HepG2 (cell line): ENCODE data around the gene SOX13. TPM values are rescaled to one million over a fixed set of nuclear protein-coding genes. Genes with fewer than 3 reads are reported as not detected.

ENCODE experiments used
- ATAC-seq: fragments of 200-7000 bp; cut with Tn5 transposase; 3 replicates; pipeline ENCODE4 v1.9.1; 2020; ENCODE audit warnings: mild to moderate bottlenecking, moderate library complexity
- BruUV-seq: library from RNA; stranded (reverse); fragments of 400-500 nt; replicated peaks from 2 replicates; lab custom pipeline; 2021; lab: Mats Ljungman, UMichigan
- CTCF ChIA-PET: fragments of 300-600 bp; formaldehyde crosslinking; extraction: SDS; loops from one replicate; lab custom pipeline; 2021; ENCODE audit warnings: low total read pairs, inconsistent platforms, low intra/inter-chr PET ratio; lab: Yijun Ruan, JAX
- POLR2A ChIA-PET: fragments of 350-600 bp; sonication (Branson Sonifier 250); formaldehyde crosslinking; loops from one replicate; lab custom pipeline; 2020; ENCODE audit warnings: antibody characterized with exemption, inconsistent platforms; lab: Yijun Ruan, JAX
- DNase-seq: peaks from one replicate; pipeline ENCODE4 v3.0.0-alpha.2; 2015; ENCODE audit warnings: low spot score
- FAIRE-seq: peaks from 3 replicates; lab custom pipeline; 2011; peaks lifted over from hg19 to GRCh38; lab: Jason Lieb, UNC
- H2AFZ ChIP-seq: one replicate; pipeline ENCODE4 v1.6.1; 2011; ENCODE audit warnings: low read length, inconsistent platforms
- H3K27ac ChIP-seq: fragments of 300-600 bp; 3 replicates; pipeline ENCODE4 v1.8.0; 2011; ENCODE audit warnings: mixed run types, mild to moderate bottlenecking, mixed read lengths, low read length, inconsistent platforms; ENCODE audit not compliant: insufficient read depth; ENCODE audit errors: extremely low read length
- H3K27me3 ChIP-seq, 2 experiments: fragments of 200-600 bp in 1 of 2; 2 replicates in 1 of 2; 3 replicates in 1 of 2; pipeline versions ENCODE4 v1.6.0 to v1.8.0; 2011; ENCODE audit warnings: low read length in 2 of 2, mild to moderate bottlenecking in 2 of 2, moderate library complexity in 2 of 2, inconsistent platforms in 1 of 2; ENCODE audit not compliant: insufficient read depth in 2 of 2, control insufficient read depth in 1 of 2
- H3K36me3 ChIP-seq, 2 experiments: fragments of 200-600 bp in 1 of 2; replicated peaks in 1 of 2; 2 replicates in 1 of 2; 3 replicates in 1 of 2; pipeline versions ENCODE4 v1.5.1 to v1.8.0; 2011; ENCODE audit warnings: low read length in 2 of 2, inconsistent platforms in 1 of 2; ENCODE audit not compliant: insufficient read depth in 2 of 2, control insufficient read depth in 1 of 2
- H3K4me1 ChIP-seq: 2 replicates; pipeline ENCODE4 v1.5.1; 2012; ENCODE audit warnings: low read length, inconsistent platforms; ENCODE audit not compliant: insufficient read depth
- H3K4me2 ChIP-seq: 2 replicates; pipeline ENCODE4 v1.6.0; 2011; ENCODE audit warnings: low read depth, low read length, inconsistent platforms
- H3K4me3 ChIP-seq, 3 experiments: fragments of 200-600 bp in 1 of 3; sonication (generic), shearing (Covaris generic) in 1 of 3; replicated peaks in 1 of 3; 2 replicates each; pipeline ENCODE4 v1.5.1; 2011 to 2016; ENCODE audit warnings: low read length in 3 of 3, inconsistent platforms in 2 of 3, low read depth in 2 of 3, mild to moderate bottlenecking in 2 of 3, control low read depth in 1 of 3, mixed read lengths in 1 of 3; ENCODE audit not compliant: insufficient read depth in 1 of 3
- H3K79me2 ChIP-seq: one replicate; pipeline ENCODE4 v1.6.1; 2011; ENCODE audit warnings: low read length, inconsistent platforms; ENCODE audit not compliant: insufficient read depth
- H3K9ac ChIP-seq: 2 replicates; pipeline ENCODE4 v1.6.0; 2011; ENCODE audit warnings: mild to moderate bottlenecking, low read depth, low read length, inconsistent platforms; ENCODE audit not compliant: insufficient read depth
- H3K9me3 ChIP-seq: 2 replicates; pipeline ENCODE4 v1.5.1; 2012; ENCODE audit warnings: mild to moderate bottlenecking, low read length
- H4K20me1 ChIP-seq: 2 replicates; pipeline ENCODE4 v1.6.0; 2011; ENCODE audit warnings: inconsistent platforms, mild to moderate bottlenecking, low read length, moderate library complexity; ENCODE audit not compliant: insufficient read depth
- ARHGAP35 ChIP-seq: sonication (generic); formaldehyde crosslinking; IDR thresholded peaks from 2 replicates; pipeline ENCODE4 v1.9.0; 2022; ENCODE audit warnings: mild to moderate bottlenecking, inconsistent platforms, moderate library complexity, missing genetic modification reagents, borderline replicate concordance
- EP300 ChIP-seq, 3 experiments: sonication (generic) in 1 of 3; formaldehyde crosslinking in 1 of 3; IDR thresholded peaks; 2 replicates each; pipeline versions ENCODE4 v1.5.1 to v1.6.1; 2011 to 2020; ENCODE audit warnings: low read depth in 2 of 3, low read length in 2 of 3, borderline replicate concordance in 1 of 3, improper control_type of control experiment in 1 of 3, mild to moderate bottlenecking in 1 of 3, missing genetic modification reagents in 1 of 3, moderate library complexity in 1 of 3
- JDP2 ChIP-seq: sonication (generic); formaldehyde crosslinking; IDR thresholded peaks from 2 replicates; pipeline ENCODE4 v1.8.1; 2022; ENCODE audit warnings: missing genetic modification reagents, borderline replicate concordance
- MNT ChIP-seq: fragments of 450-650 bp; IDR thresholded peaks from 2 replicates; pipeline ENCODE4 v1.6.1; 2016
- ZNF691 ChIP-seq: sonication (generic); formaldehyde crosslinking; IDR thresholded peaks from 2 replicates; pipeline ENCODE4 v1.4.0; 2020; ENCODE audit warnings: missing genetic modification reagents, low read depth, mild to moderate bottlenecking, borderline replicate concordance
- ZNF709 ChIP-seq: sonication (generic); formaldehyde crosslinking; IDR thresholded peaks from 2 replicates; pipeline ENCODE4 v1.5.0; 2020; ENCODE audit warnings: mild to moderate bottlenecking, missing genetic modification reagents
- ZNF883 ChIP-seq: sonication (generic); formaldehyde crosslinking; IDR thresholded peaks from 2 replicates; pipeline ENCODE4 v1.5.1; 2020; ENCODE audit warnings: mild to moderate bottlenecking, missing genetic modification reagents; ENCODE audit errors: not compliant biosample characterization
- WGBS: methylation state at CpG from one replicate; pipeline ENCODE4 v1.1.6; 2017; ENCODE audit warnings: low lambda C conversion rate; 5-methylcytosine and 5-hydroxymethylcytosine counted together
- in situ Hi-C: cut with HindIII; loops from 2 replicates; pipeline ENCODE4 v1.10.0; 2017; ENCODE audit warnings: low pct_unique_long_range_greater_than_20kb; ENCODE audit not compliant: extremely low pct_ligation_motif_present
- intact Hi-C: fragments of 100-400 bp; cut with micrococcal nuclease; formaldehyde crosslinking; loops from one replicate; pipeline ENCODE4 v1.10.0; 2022; ENCODE audit not compliant: unreplicated experiment
- polyA plus RNA-seq, 8 experiments: library from polyadenylated mRNA; depleted of rRNA in 3 of 8; stranded (reverse) in 7 of 8; unstranded in 1 of 8; fragments of >200 nt; fragmentation: Illumina TruSeq in 4 of 8; extraction: Trizol in 4 of 8; gene quantifications; 2 replicates each; pipeline versions ENCODE4 v1.2.1 to v1.2.3, GENCODE V29; 2011 to 2016; ENCODE audit warnings: low read depth in 4 of 8, missing spikeins in 1 of 8, mixed read lengths in 1 of 8; ENCODE audit not compliant: insufficient read depth in 1 of 8
- total RNA-seq, 5 experiments: library from RNA; depleted of rRNA; stranded (reverse); fragments of >200 nt; fragmentation: Illumina TruSeq; extraction: Trizol; gene quantifications; 2 replicates each; pipeline ENCODE4 v1.2.3, GENCODE V29; 2016; ENCODE audit warnings: low read depth in 1 of 5
- TF ChIP-seq, protein P1 (sequence below): sonication (generic); formaldehyde crosslinking; IDR thresholded peaks from 2 replicates; pipeline ENCODE4 v1.5.1; 2020; ENCODE audit warnings: mild to moderate bottlenecking, missing genetic modification reagents, moderate library complexity

The SOX13 gene
- total and polyA plus RNA-seq, 2 of the 13 experiments (the other 11 are each of a cell fraction or from before 2014, with no cell fraction given), result 13.3 to 15.8 TPM

GRCh38 chr1:204094856-204095634, 22.1 kb downstream of the SOX13 start:
- CTCF ChIA-PET, result no interaction called here
- H3K79me2 ChIP-seq, result peaks cover 82% of the 10 kb centered on the region
- H3K9me3 ChIP-seq, result no peaks in the 10 kb centered on the region
- H3K4me2 ChIP-seq, result no peak overlapping the region
- no peak overlapping the region for H3K4me3 ChIP-seq
- no peak overlapping the region for H3K27ac ChIP-seq
- POLR2A ChIA-PET, result interaction anchor here (0.9 to 2.6 kb wide), 4 partner anchors 8 to 22 kb away, joined by 3 to 20 read pairs (median 9); no protein-coding TSS in a partner anchor
- 0 out of 2 replicates have a peak, but pooled peaks cover 2% of the 10 kb centered on the region for H4K20me1 ChIP-seq
- DNase-seq (no peak), ATAC-seq (no peak), FAIRE-seq (no peak)
- 87% methylated on average over 13 of the region's 15 CpGs for WGBS
- intact Hi-C loops, result no loop called here
- no peaks in the 10 kb centered on the region; a peak in 1 of 5 replicates for H3K36me3 ChIP-seq
- no peak overlapping the region for H2AFZ ChIP-seq
- in situ Hi-C loops, result no loop called here
- peaks cover 88% of the 10 kb centered on the region for H3K4me1 ChIP-seq
- no peaks in the 10 kb centered on the region for H3K27me3 ChIP-seq
- no peak for TF ChIP-seq ZNF883
- BruUV-seq, result no TSS peak
- H3K9ac ChIP-seq, result no peak overlapping the region

DNA sequence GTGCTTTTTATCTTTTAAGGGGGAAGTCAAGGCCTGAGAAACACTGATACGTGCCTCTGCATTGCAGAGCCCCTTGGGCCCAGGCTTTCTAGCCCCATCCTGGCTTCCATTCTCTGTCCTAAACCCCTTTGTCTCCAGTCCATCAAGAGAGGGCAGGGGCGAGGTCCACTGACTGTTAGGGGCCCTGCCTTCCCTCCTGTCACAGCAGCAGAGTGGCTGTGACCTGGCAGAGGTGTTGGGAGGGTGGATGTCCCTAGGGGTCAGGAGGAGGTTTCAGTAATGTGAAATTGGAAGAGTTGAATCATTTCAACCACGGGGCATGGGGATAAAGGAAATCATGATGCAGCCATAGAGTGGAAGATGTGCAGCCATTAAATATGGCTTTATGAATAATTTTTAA, 24.0 kb downstream of the SOX13 start:
- DNase-seq (no peak), FAIRE-seq (no peak), ATAC-seq (0 out of 3 replicates have a peak, but pooled peaks have one; percentile 10)
- CTCF ChIA-PET, result no interaction called here
- POLR2A ChIA-PET, result no interaction called here
- no TSS peak for BruUV-seq
- Histone ChIP-seq H3K4me2 (peak overlapping the region; percentile 28; the same call in 1 of the 2 replicates), H3K9me3 (no peaks in the 10 kb centered on the region), H3K27me3 (no peaks in the 10 kb centered on the region), H2AFZ (no peak overlapping the region), H3K4me3 (no peak overlapping the region), H3K4me1 (peaks cover 91% of the 10 kb centered on the region), H3K9ac (no peak overlapping the region), H3K36me3 (no peaks in the 10 kb centered on the region; a peak in 1 of 5 replicates), H3K79me2 (peaks cover 86% of the 10 kb centered on the region), H3K27ac (no peak overlapping the region), H4K20me1 (0 out of 2 replicates have a peak, but pooled peaks cover 2% of the 10 kb centered on the region)
- intact Hi-C loops (no loop called here), in situ Hi-C loops (no loop called here)
- WGBS, result 45% methylated on average over 3 of the region's 3 CpGs
- TF ChIP-seq ZNF709 (CRISPR knock-in tag), result no peak
- no peak for TF ChIP-seq JDP2 (CRISPR knock-in tag)
- no peak for TF ChIP-seq ZNF691 (CRISPR knock-in tag)
- TF ChIP-seq, protein P1, sequence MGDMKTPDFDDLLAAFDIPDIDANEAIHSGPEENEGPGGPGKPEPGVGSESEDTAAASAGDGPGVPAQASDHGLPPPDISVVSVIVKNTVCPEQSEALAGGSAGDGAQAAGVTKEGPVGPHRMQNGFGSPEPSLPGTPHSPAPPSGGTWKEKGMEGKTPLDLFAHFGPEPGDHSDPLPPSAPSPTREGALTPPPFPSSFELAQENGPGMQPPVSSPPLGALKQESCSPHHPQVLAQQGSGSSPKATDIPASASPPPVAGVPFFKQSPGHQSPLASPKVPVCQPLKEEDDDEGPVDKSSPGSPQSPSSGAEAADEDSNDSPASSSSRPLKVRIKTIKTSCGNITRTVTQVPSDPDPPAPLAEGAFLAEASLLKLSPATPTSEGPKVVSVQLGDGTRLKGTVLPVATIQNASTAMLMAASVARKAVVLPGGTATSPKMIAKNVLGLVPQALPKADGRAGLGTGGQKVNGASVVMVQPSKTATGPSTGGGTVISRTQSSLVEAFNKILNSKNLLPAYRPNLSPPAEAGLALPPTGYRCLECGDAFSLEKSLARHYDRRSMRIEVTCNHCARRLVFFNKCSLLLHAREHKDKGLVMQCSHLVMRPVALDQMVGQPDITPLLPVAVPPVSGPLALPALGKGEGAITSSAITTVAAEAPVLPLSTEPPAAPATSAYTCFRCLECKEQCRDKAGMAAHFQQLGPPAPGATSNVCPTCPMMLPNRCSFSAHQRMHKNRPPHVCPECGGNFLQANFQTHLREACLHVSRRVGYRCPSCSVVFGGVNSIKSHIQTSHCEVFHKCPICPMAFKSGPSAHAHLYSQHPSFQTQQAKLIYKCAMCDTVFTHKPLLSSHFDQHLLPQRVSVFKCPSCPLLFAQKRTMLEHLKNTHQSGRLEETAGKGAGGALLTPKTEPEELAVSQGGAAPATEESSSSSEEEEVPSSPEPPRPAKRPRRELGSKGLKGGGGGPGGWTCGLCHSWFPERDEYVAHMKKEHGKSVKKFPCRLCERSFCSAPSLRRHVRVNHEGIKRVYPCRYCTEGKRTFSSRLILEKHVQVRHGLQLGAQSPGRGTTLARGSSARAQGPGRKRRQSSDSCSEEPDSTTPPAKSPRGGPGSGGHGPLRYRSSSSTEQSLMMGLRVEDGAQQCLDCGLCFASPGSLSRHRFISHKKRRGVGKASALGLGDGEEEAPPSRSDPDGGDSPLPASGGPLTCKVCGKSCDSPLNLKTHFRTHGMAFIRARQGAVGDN (CRISPR knock-in tag), result 0 out of 2 replicates have a peak, but pooled peaks have one; percentile 13
- no peak for TF ChIP-seq MNT
- TF ChIP-seq ARHGAP35 (CRISPR knock-in tag), result no peak
- TF ChIP-seq EP300 (IDR thresholded peaks at IDR 0.05; ENCODE audit: low read depth in 2 of 2, low read length in 2 of 2), result no peak
- TF ChIP-seq EP300 (CRISPR knock-in tag; IDR thresholded peaks at IDR 0.05; ENCODE audit: borderline replicate concordance), result no peak
